Measurements from ENCODE around the gene PRAC2.

The PRAC2 gene

DNA sequence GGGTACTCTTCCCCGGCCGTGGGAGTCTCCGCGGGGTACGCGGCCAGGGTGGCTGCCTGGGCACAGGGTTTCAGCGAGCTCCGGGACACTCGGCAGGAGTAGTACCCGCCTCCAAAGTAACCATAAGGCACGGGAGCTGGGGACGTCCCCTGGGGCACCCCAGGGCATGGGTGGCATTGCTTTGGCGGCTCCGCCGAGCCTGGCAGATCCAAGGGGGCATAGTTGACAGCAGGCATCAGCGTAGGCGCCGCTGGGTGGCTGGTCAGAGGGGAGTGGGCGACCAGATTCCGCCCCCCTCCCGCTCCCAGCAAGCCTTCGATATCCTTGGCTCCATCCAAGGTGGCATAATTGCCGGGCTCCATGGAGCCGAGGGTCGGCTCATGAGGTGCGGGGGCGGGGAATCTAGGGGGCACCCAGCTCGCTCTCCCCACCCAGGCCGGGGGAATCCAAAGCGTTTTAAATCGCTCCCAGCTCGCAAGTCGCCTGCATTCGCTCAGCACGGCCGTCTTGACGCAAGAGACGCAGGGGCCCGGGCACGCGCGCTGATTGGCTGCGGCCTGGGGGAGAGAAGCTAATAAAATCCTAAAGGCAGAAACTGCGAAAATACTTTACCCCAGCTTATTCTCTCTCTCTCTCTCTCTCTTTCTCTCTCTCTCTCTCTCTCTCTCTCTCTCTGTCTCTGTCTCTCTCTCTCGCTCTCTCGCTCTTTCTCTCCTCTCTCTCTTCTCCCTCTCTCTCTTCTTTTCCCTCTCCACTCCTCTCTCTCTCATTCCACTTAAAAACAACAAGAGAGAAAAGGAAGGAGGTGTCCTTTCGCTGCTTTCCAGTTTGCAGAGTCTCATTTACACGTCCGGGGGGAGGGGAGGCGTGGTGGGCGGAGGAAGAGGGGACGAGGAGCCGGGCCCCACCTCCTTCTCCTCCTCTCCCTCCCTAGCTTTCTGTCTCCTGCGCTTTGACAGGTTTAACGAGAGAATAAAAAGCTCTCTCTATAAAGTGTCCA lies 5.5 kb downstream of the PRAC2 start, which contains the start of gene HOXB13:
HOXB13 (minus strand) TSS at position 519 of the 1,000 bp plus-strand sequence; CDS start at position 362, 157 bp downstream.
- peak; percentile 82 for TF ChIP-seq POLR2AphosphoS5 (IDR thresholded peaks at IDR 0.05; ENCODE audit: borderline replicate concordance, low read depth, low read length)
- TF ChIP-seq FOXP2 (optimal IDR thresholded peaks at IDR 0.05; ENCODE audit: control extremely low read depth, extremely low read length, insufficient read depth), result no peak
- H3K36me3 ChIP-seq (ENCODE audit: insufficient read depth, low read length), result peaks cover 7% of the 10 kb centered on the region; the same call in 1 of the 2 replicates
- DNase-seq (ENCODE audit: low read depth, low spot score), result peak; percentile 85
- peak within 1 kb of the TSS; percentile 99 for H3K27ac ChIP-seq
- H3K4me3 ChIP-seq, result peak within 1 kb of the TSS; percentile 87
- H3K9me3 ChIP-seq (ENCODE audit: low read depth, low read length), result no peaks in the 10 kb centered on the region
- peak within 1 kb of the TSS; percentile 85 for H3K9ac ChIP-seq (ENCODE audit: insufficient read length)

DNA sequence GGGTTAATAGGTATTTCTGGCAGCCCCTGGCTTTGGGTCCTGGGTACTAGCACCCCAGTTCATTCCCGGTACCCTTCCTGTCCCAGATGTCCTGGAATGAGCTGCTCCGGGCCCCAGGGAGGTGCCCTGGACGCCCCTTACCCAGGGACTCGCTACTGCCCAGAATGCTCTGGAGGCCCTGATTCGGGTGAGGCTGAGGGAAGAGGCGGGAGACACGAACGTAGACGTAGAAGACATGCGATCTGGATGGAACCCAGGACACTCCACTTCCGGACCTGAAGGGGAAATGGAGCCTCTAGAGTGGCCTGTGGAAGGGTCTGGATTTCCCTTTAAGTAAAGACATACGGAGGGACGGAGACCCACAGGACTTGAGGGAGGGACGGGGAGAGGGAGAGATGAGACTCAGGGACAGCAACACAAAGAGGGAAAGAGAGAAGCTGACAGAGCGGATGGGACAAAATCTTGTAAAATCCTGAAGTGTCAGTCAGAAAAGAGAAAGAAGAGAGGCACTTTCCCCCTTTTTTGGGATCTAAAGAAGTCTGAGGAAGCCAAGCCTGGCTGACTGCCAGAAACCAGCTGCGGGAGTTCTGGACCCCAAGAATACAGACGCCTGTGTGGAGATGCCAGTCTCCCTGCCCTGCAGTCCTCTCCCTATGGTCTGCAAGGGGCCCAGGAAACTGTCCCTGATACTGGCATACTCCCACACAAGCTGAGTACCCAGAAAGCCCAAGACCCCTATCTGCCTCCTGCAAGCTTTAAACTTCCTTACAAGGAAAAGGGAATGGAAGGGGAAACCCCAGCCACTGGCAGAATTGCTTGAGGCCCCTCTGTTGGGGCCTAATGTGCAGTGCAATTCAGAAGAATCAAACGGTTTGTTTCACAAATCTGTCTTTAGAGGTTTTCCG lies 6.6 kb downstream of the PRAC2 start:
- TF ChIP-seq EZH2 (IDR thresholded peaks at IDR 0.05) (no peak), FOXP2 (optimal IDR thresholded peaks at IDR 0.05; ENCODE audit: control extremely low read depth, extremely low read length, insufficient read depth) (peak; percentile 22)
- Histone ChIP-seq H3K36me3 (ENCODE audit: insufficient read depth, low read length) (peaks cover 7% of the 10 kb centered on the region; the same call in 1 of the 2 replicates), H3K9ac (ENCODE audit: insufficient read length) (peak overlapping the region; percentile 85), H3K27ac (peak overlapping the region; percentile 99), H3K4me3 (peak overlapping the region; percentile 87), H3K9me3 (ENCODE audit: low read depth, low read length) (no peaks in the 10 kb centered on the region)
- DNase-seq (ENCODE audit: low read depth, low spot score), result peak; percentile 82

DNA sequence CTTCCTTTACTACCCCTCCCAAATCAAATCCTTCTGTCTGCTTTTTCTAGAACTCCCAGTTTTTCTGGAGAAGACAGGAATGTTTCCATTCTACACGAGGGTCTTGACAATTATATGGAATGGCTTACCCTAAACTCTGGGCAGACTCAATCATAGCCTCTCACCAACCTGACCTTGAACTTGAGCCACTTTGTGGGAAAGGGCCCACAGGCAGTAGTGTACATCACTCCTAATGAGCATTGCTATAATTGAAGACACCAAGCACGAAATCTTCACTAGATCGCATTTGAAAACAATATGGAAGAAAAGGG lies 7.2 kb downstream of the PRAC2 start:
- Histone ChIP-seq H3K9me3 (ENCODE audit: low read depth, low read length) (no peaks in the 10 kb centered on the region), H3K4me3 (peak overlapping the region; percentile 87), H3K9ac (ENCODE audit: insufficient read length) (peak overlapping the region; percentile 85), H3K27ac (peak overlapping the region; percentile 99), H3K36me3 (ENCODE audit: insufficient read depth, low read length) (peaks cover 7% of the 10 kb centered on the region; the same call in 1 of the 2 replicates)
- TF ChIP-seq EZH2 (IDR thresholded peaks at IDR 0.05) (no peak), POLR2AphosphoS5 (IDR thresholded peaks at IDR 0.05; ENCODE audit: borderline replicate concordance, low read depth, low read length) (no peak), FOXP2 (optimal IDR thresholded peaks at IDR 0.05; ENCODE audit: control extremely low read depth, extremely low read length, insufficient read depth) (no peak)
- DNase-seq (ENCODE audit: low read depth, low spot score), result no peak

DNA sequence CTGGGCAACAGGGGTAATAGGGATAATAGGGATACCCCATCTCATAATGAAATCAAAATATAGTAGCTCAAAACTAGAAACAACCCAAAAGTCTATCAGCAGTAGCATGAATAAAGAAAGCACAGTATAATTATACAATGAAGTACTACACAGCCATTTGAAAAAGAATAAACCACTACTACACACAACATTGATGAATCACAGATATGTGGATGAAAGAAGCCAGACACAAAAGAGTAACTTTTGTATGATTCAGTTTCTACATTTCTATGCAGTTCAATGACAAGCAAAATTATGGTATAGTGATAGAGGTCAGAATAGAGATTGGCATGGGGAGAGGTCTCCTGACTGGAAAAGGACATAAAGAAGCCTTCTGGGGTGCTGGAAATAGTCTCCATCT lies 8.4 kb downstream of the PRAC2 start:
- DNase-seq (ENCODE audit: low read depth, low spot score), result no peak
- H3K27ac ChIP-seq, result peak overlapping the region; percentile 99

DNA sequence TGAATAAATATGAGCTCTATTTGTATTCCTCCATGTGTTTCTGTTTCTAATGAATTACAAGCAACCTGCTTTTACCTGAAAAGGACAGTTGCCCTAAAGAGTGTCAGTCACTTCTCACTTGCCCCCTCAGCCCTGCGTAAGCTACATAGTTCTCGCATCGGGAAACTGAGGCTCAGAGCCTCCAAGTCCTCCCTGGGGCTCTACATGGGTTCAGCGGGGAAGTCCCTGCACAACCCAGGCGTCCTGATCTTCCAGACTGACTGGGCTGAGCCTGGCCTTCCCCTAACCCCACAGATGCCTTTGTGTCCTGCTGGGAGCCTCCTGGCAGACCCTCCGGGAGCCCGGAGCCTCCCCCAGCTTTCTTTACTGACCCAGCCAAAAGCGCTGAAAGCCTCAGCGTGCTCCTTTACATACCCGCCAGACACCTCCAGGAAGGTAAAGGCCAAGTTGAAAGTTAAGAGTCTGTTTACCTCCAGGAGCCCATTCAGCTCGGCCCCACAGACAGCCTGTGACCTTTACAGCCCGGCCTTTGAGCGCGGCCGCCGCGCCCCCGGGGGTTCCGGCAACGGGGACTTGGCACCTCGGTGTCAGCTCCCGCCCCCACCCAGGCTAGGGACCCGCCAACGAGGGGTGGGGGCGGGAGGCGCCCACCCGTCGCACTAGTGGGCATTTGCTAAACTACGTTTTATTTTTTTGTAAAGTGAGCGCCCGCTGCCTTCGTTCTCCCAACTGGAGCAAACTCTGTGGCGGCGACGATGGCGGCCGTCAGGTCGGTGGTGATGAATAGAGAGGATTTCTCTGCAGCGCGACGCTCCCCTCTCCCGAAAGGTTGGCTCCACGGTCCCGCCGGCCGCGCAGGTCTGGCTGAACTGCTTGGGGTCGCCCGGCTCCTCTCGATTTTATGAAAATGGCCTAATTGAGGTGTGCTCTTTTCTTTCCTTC lies 10.0 kb downstream of the PRAC2 start:
- peak overlapping the region; percentile 84 for H3K9ac ChIP-seq (ENCODE audit: insufficient read length)

More for the DNA sequence above, 8.4 kb downstream of the PRAC2 start:
- no peak for TF ChIP-seq EZH2 (IDR thresholded peaks at IDR 0.05)
- no peak for TF ChIP-seq POLR2AphosphoS5 (IDR thresholded peaks at IDR 0.05; ENCODE audit: borderline replicate concordance, low read depth, low read length)
- TF ChIP-seq FOXP2 (optimal IDR thresholded peaks at IDR 0.05; ENCODE audit: control extremely low read depth, extremely low read length, insufficient read depth), result no peak
- peak overlapping the region; percentile 28 for H3K9ac ChIP-seq (ENCODE audit: insufficient read length)
- H3K9me3 ChIP-seq (ENCODE audit: low read depth, low read length), result no peaks in the 10 kb centered on the region
- peaks cover 3% of the 10 kb centered on the region; the same call in 1 of the 2 replicates for H3K36me3 ChIP-seq (ENCODE audit: insufficient read depth, low read length)
- H3K4me3 ChIP-seq, result peak overlapping the region; percentile 74; the same call in 1 of the 2 replicates

DNA sequence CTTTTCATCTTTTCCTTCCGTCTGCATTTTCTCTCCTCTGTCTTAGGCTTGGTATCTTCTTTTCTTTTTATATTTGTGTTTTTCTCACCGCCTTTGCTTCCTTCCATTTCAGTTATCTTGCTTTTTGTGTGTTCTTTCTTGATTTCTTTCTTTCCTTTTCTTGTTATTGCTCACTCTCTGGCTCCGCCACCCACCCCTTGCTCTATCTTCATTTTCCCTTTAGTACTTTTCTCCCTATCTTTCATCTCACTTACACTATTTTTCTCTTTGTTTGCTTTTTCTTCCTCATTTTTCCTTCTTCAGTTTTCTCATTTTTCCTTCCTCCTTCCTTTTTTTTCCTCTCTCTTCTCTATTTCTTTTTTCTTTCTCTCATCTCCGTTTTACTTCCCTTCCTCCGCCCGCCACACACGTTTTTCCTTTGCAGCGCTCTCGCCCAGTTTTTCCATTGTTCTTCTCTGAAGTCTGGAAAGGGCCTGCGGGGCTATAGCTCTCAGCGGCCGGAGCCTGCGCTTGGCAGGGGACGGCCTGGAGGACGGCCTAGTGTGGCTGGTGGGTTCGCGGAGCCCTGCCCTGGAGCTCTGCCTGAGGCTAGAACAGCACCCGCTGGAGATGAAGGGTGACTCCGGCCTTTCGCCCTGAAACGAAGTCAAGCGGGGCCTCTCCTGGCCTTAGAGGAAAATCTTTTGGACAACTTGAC lies 10.8 kb downstream of the PRAC2 start:
- Histone ChIP-seq H3K4me3 (peak overlapping the region; percentile 74), H3K36me3 (ENCODE audit: insufficient read depth, low read length) (no peaks in the 10 kb centered on the region), H3K27ac (peak overlapping the region; percentile 99), H3K9me3 (ENCODE audit: low read depth, low read length) (no peaks in the 10 kb centered on the region), H3K9ac (ENCODE audit: insufficient read length) (peak overlapping the region; percentile 84)
- DNase-seq (ENCODE audit: low read depth, low spot score), result no peak
- no peak for TF ChIP-seq FOXP2 (optimal IDR thresholded peaks at IDR 0.05; ENCODE audit: control extremely low read depth, extremely low read length, insufficient read depth)

More for the DNA sequence above, 10.0 kb downstream of the PRAC2 start:
- peak overlapping the region; percentile 99 for H3K27ac ChIP-seq
- peak overlapping the region; percentile 74 for H3K4me3 ChIP-seq
- DNase-seq (ENCODE audit: low read depth, low spot score), result no peak
- no peak for TF ChIP-seq EZH2 (IDR thresholded peaks at IDR 0.05)
- no peak for TF ChIP-seq POLR2AphosphoS5 (IDR thresholded peaks at IDR 0.05; ENCODE audit: borderline replicate concordance, low read depth, low read length)
- no peak for TF ChIP-seq FOXP2 (optimal IDR thresholded peaks at IDR 0.05; ENCODE audit: control extremely low read depth, extremely low read length, insufficient read depth)
- H3K36me3 ChIP-seq (ENCODE audit: insufficient read depth, low read length), result no peaks in the 10 kb centered on the region
- H3K9me3 ChIP-seq (ENCODE audit: low read depth, low read length), result no peaks in the 10 kb centered on the region
